ENCODE measurements around the gene QSER1. TPM values are rescaled to one million over a fixed set of nuclear protein-coding genes. Genes with fewer than 3 reads are reported as not detected.
A peak's percentile ranks its signal among the peaks of the same experiment; 100 is the strongest.

Gene QSER1
- total RNA-seq, 2 donors from 2014 or later, result 20.3 to 40.0 TPM

DNA sequence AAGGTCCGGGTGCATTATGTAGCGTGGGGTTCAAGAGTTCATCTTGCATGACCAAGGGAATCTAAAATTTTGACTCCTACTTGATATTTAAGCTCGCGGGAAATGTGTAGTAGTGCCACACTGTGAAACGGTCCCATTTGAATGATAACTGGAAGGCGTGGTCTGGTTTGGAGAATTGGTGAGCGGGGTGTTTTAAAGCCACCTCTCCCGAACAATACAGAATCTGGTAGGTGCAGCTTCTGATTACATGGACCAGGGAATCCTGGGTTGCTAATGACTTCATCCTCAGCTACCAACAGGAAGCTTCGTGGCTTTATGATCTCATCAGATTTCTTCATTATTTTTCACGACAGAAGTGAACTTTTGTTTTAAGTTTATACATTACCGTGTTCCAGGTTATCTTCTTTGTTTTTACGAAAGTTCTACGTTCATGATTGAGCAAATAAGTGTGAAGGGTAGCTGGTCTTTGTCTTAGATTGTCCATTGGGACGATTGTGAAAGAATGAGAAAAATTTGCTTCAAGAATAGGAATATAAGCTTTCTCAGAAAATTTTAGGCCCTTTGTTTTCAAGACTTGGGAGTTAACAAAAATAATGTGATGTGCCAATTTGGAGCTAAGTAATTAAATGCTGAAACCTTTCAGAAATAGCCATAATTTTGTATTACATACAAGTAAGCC is 1.7 kb downstream of the QSER1 start:
- peak overlapping the region; percentile 98 for H3K4me3 ChIP-seq
- no peaks in the 10 kb centered on the region for H3K27me3 ChIP-seq (replicated peaks; ENCODE audit: insufficient read depth)
- H3K4me1 ChIP-seq (ENCODE audit: control insufficient read depth in 1 of 2, low read depth in 2 of 2), result peaks cover 4 to 20% of the 10 kb centered on the region in 2 donors
- H3K36me3 ChIP-seq, result no peaks in the 10 kb centered on the region
- no peak for TF ChIP-seq CTCF (IDR thresholded peaks at IDR 0.05)
- H3K27ac ChIP-seq, result peak overlapping the region in 1 of 2 donors; percentile 70
- no peak for DNase-seq (ENCODE audit: low spot score)
- no peaks in the 10 kb centered on the region for H3K9me3 ChIP-seq
- peak; percentile 41 for ATAC-seq (ENCODE audit: insufficient number of reproducible peaks, low FRiP score, low read depth)

- no peak for ATAC-seq (ENCODE audit: insufficient number of reproducible peaks, low FRiP score, low read depth)
- H3K27me3 ChIP-seq (replicated peaks; ENCODE audit: insufficient read depth), result no peaks in the 10 kb centered on the region
- H3K4me3 ChIP-seq, result no peak overlapping the region
- no peaks in the 10 kb centered on the region for H3K9me3 ChIP-seq
- no peak for TF ChIP-seq CTCF (IDR thresholded peaks at IDR 0.05)
- H3K36me3 ChIP-seq, result no peaks in the 10 kb centered on the region
- peaks cover 4 to 20% of the 10 kb centered on the region in 2 donors for H3K4me1 ChIP-seq (ENCODE audit: control insufficient read depth in 1 of 2, low read depth in 2 of 2)
- no peak for DNase-seq (ENCODE audit: low spot score)
- H3K27ac ChIP-seq, result no peak overlapping the region
These were observed 2.3 kb downstream of the QSER1 start for GRCh38 chr11:32894921-32895320.

GRCh38 chr11:32895471-32895870 is 2.9 kb downstream of the QSER1 start:
- DNase-seq (ENCODE audit: low spot score), result no peak
- H3K4me3 ChIP-seq, result no peak overlapping the region
- ATAC-seq (ENCODE audit: insufficient number of reproducible peaks, low FRiP score, low read depth), result no peak
- H3K4me1 ChIP-seq (ENCODE audit: control insufficient read depth in 1 of 2, low read depth in 2 of 2), result peaks cover 4 to 20% of the 10 kb centered on the region in 2 donors
- no peaks in the 10 kb centered on the region for H3K9me3 ChIP-seq
- no peaks in the 10 kb centered on the region for H3K27me3 ChIP-seq (replicated peaks; ENCODE audit: insufficient read depth)
- no peak overlapping the region for H3K27ac ChIP-seq
- no peaks in the 10 kb centered on the region for H3K36me3 ChIP-seq
- no peak for TF ChIP-seq CTCF (IDR thresholded peaks at IDR 0.05)

DNA sequence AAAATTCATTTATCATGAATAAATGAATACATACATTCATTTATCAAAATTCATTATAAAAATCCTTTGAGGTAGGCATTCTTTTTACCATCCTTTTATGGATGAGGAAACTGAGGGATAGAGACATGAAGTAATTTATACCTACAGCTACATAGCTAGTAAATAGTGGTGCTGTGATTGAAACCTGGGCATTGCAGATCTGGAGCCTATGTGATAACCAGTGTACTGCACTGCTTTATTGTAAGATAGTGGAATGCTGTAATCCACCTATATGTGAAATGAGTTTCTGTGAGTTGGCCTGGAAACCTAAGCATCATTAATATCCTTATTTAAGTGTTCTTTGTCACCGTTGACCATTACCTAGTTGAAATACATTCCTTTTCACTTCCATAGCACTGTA is 4.5 kb downstream of the QSER1 start:
- Histone ChIP-seq H3K36me3 (no peaks in the 10 kb centered on the region), H3K4me1 (ENCODE audit: control insufficient read depth in 1 of 2, low read depth in 2 of 2) (peaks cover 0 to 16% of the 10 kb centered on the region in 2 donors), H3K4me3 (no peak overlapping the region), H3K27me3 (replicated peaks; ENCODE audit: insufficient read depth) (no peaks in the 10 kb centered on the region), H3K9me3 (no peaks in the 10 kb centered on the region), H3K27ac (no peak overlapping the region)
- ATAC-seq (ENCODE audit: insufficient number of reproducible peaks, low FRiP score, low read depth), result no peak
- no peak for TF ChIP-seq CTCF (IDR thresholded peaks at IDR 0.05)
- DNase-seq (ENCODE audit: low spot score), result no peak

- Histone ChIP-seq H3K36me3 (no peaks in the 10 kb centered on the region), H3K9me3 (no peaks in the 10 kb centered on the region), H3K4me1 (ENCODE audit: control insufficient read depth in 1 of 2, low read depth in 2 of 2) (peaks cover 0 to 15% of the 10 kb centered on the region in 2 donors), H3K4me3 (no peak overlapping the region), H3K27me3 (replicated peaks; ENCODE audit: insufficient read depth) (no peaks in the 10 kb centered on the region), H3K27ac (no peak overlapping the region)
- no peak for ATAC-seq (ENCODE audit: insufficient number of reproducible peaks, low FRiP score, low read depth)
- TF ChIP-seq CTCF (IDR thresholded peaks at IDR 0.05), result no peak
- no peak for DNase-seq (ENCODE audit: low spot score)
These were observed 6.8 kb downstream of the QSER1 start for GRCh38 chr11:32899438-32899837.
